ENCODE results near the gene OSBPL2.

The OSBPL2 gene

DNA sequence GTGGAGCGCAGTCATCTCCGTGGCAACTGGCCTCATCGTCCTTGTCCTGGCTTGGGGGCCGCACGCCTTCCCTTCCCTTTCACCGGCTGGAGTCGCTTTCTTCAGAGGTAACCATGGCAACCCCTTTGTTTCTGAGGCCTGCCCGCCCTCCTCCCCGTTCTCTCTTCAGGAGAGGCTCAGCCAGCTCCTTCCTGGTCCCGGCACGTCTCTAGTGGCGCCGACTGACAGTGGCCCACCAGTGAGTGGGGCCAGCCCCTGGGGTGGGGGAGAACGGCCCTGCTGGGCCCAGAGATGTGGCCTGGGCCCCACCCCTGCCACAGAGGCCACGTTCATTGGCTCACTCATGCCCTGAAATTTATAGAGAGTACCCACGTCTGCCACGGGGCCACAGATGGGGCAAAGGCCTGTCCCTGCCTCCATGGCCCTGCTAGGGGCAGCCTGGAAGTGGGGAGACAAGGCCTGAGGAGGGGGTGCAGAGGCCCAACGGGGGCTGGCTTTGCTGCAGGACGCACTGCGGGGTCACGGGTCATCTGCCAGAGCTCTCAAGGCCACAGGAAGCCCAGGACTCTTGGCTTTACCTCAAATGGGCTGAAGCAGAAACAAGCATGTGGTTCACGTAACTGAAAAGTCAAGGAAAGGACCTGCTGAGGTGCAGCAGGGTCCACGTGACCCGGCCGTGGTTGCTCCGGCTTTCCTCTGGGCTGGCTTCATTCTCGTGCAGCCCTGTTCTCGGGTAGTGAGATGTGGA lies 1.4 kb upstream of the OSBPL2 start:
- no peak for DNase-seq

- DNase-seq = no peak
Measured at GRCh38 chr20:62237514-62237800, 864 bp upstream of the OSBPL2 start.

DNA sequence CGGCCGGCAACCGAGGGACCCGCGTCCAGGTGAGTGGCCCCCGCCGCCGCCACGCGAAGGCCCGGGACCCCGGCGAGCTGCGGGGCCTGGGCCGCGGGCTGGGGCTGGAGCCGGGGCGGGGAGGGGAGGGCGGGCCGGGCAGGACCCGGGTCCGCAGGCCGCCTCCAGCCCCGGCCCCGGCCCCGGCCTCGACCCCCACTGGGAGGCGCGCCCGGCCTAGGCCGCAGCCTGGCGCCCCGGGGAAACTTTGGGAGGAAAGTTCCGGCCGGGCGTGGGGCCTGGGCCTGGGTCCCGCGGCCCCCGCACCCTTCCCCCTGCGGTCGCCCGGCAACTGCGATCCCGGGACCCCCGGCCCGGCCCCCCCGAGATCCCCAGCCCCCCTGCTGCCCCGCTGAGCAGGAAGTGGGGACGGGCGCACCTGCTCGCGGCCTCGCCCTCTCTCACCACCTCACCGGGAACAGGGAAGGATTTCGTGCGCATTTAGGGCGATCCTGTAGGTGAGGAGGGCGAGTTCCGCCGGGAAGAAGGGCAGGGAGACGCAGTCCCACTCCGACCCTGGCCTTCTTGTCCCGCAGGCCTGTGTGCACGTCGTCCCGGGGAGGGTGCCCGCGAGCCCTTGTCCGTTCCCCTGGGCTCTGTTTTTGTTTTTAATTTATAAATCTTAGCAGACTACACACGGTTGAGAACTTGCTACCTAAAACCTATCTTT lies 402 bp downstream of the OSBPL2 start:
- no peak for DNase-seq

DNA sequence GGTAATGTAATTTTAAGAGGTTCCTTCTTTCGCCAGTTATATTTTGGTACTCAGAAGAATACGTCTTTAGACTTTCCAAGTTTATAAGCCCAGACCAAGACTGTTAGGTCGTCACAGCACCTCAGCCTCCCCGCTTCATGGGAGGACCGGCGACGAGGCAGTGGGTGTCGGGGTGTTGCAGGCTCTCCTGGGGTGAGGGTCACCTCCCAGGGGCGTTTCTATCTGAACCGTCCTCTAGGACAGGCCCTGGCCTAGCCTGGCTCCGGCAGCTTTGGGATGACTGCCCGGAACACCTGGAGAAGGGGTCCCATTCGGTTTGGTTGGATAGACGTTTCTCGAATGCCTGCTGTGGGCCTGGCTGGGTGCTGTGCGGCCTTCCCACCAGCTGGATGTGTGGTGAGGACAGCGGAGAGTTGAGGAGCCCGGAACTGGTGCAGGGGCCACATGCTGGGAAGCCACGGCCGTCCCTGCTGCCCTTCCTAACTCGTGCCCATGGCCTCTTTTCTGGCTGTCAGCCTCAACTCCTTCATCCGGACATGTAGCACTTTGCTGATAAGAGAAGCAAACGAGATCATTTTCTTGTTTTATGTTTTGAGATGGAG lies 1.1 kb downstream of the OSBPL2 start:
- no peak for DNase-seq

DNA sequence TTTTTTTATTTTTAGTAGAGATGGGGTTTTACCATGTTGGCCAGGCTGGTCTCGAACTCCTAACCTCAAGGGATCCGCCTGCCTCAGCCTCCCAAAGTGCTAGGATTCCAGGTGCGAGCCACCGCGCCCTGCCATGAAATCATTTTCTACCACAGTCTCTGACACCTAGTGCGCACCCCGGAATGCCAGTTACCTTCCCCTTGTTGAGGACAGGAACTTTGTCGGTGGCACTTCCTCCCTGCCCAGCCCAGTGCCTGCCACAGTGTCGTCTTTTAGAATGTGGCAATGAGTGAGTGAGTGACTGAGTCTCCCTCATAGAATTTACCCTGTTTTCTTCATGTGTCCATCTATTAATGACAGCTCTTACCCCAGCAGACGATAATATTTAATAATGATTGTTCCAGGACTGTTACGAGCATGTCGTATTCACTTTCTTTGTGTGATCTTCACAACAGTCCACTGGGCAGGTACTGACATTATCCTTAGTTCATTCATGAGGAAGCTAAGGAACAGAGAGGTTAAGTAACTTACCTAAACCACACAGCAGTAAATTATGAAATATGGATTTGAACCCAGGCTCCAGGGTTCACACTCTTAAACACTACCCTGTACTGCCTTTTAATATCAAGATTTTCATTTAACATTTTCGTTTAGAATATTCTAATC lies 1.8 kb downstream of the OSBPL2 start:
- DNase-seq = no peak

- no peak for DNase-seq
Measured at GRCh38 chr20:62241506-62241905, 3.2 kb downstream of the OSBPL2 start.

- no peak for DNase-seq
Measured at GRCh38 chr20:62242176-62242575, 3.9 kb downstream of the OSBPL2 start.

- DNase-seq = no peak
Measured at GRCh38 chr20:62243106-62243505, 4.8 kb downstream of the OSBPL2 start.

GRCh38 chr20:62243906-62244515 lies 5.7 kb downstream of the OSBPL2 start:
- no peak for DNase-seq

GRCh38 chr20:62244644-62245108 lies 6.4 kb downstream of the OSBPL2 start:
- no peak for DNase-seq

DNA sequence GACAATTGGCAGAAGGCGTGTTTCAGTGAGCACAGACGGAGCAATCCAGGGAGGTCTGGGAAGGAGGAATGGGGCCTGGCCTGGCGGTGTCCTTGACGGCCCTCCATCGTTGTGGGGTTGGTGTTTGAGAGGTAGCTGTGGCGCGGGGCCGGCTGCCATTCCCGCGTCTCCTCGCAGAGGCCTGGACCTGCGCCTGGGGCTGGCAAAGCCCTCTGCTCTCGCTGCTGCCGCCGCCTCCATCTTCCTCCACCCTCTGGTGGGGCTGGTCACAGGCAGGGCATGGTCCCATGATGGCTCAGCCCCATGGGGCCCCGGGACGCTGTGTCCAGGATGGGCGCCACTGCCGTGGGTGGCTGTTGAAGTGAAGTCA lies 7.6 kb downstream of the OSBPL2 start:
- DNase-seq = no peak

- no peak for DNase-seq
Measured at GRCh38 chr20:62246431-62246830, 8.1 kb downstream of the OSBPL2 start.

- DNase-seq = no peak
Measured at GRCh38 chr20:62246872-62247652, 8.7 kb downstream of the OSBPL2 start.

DNA sequence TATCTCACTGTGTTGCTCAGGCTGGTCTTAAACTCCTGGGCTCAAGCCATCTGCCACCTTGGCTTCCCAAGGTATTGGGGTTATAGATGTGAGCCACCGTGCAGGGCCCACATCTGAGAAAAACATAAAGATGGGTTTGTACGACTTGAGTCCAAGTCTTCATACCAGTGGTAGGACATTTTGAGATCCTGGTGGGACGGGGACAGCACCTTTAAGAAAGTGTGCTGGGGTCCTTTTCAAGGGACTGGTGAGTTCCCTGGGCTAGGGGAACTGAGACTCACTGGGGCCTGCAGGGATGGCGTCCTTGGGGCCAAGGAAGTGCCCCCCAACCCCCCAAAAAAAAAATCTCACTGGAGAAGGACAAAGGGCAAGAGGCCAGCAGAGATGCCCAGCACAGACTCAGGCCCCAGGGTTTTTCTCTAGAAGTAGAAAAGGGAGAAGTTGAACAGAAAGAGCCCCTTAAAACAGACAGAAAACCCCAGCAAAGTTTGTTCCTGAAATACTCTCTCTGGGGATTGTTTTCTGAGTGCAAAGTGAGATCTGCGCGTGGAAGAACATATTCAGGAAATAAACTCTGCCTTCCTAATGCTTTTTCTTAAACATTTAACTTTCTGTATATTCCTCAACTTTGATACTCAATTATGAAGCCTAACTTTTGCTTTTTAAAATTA lies 10.7 kb downstream of the OSBPL2 start:
- no peak for DNase-seq

GRCh38 chr20:62252342-62252966 lies 14.1 kb downstream of the OSBPL2 start:
- no peak for DNase-seq

GRCh38 chr20:62253398-62253797 lies 15.1 kb downstream of the OSBPL2 start:
- DNase-seq = no peak

GRCh38 chr20:62254021-62254724 lies 15.9 kb downstream of the OSBPL2 start:
- no peak for DNase-seq

GRCh38 chr20:62255976-62256375 lies 17.7 kb downstream of the OSBPL2 start:
- DNase-seq = no peak

GRCh38 chr20:62258499-62259293 lies 20.4 kb downstream of the OSBPL2 start:
- no peak for DNase-seq

- no peak for DNase-seq
Measured at GRCh38 chr20:62259294-62259565, 20.9 kb downstream of the OSBPL2 start.

Measured in activated CD4-positive, alpha-beta T cell treated with anti-CD3 and anti-CD28 coated beads for 4 hours (primary cell).